ENCODE data around the gene SLC1A4.

DNA sequence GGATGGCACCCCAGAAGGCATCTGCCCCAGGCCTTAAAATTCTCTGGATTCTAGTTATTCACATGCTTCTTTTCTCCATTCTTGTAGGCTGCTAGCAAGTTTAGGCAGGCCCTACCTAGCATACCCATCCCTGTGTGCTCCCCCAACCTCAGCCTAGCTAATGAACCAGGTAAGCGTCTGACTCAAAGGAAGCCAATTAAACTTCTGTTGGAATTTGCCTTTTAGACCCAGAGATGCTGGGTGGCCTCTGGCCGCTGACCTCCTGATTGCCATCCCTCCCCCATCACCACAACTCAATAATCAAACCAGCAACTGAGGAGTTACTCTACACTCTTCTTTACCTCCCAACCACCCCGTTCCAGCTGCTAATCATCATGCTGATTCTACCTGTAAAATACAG, 48.0 kb downstream of the SLC1A4 start:
- TF ChIP-seq, protein P1, sequence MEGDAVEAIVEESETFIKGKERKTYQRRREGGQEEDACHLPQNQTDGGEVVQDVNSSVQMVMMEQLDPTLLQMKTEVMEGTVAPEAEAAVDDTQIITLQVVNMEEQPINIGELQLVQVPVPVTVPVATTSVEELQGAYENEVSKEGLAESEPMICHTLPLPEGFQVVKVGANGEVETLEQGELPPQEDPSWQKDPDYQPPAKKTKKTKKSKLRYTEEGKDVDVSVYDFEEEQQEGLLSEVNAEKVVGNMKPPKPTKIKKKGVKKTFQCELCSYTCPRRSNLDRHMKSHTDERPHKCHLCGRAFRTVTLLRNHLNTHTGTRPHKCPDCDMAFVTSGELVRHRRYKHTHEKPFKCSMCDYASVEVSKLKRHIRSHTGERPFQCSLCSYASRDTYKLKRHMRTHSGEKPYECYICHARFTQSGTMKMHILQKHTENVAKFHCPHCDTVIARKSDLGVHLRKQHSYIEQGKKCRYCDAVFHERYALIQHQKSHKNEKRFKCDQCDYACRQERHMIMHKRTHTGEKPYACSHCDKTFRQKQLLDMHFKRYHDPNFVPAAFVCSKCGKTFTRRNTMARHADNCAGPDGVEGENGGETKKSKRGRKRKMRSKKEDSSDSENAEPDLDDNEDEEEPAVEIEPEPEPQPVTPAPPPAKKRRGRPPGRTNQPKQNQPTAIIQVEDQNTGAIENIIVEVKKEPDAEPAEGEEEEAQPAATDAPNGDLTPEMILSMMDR (IDR thresholded peaks at IDR 0.05) = no peak
- no peak for TF ChIP-seq POLR2A (IDR thresholded peaks at IDR 0.05)
- no peak for TF ChIP-seq EP300 (IDR thresholded peaks at IDR 0.05)

All from sigmoid colon (tissue), 4 donors.